Mucosa of gallbladder (tissue), 1 donor: ENCODE results near the gene TRIM23. TPM values are rescaled to one million over a fixed set of nuclear protein-coding genes. Genes with fewer than 3 reads are reported as not detected.

Source experiments
- DNase-seq: peaks from one replicate; pipeline ENCODE4 v3.0.0-alpha.2; 2020; ENCODE audit warnings: low spot score
- total RNA-seq: library from RNA; stranded (reverse); gene quantifications from one replicate; pipeline ENCODE4 v1.2.1, GENCODE V29; 2021
- donor health status: DM: no; HTN: no; CAD: no.

The TRIM23 gene
- total RNA-seq, 1 donor from 2014 or later = 15.7 TPM

- no peak for DNase-seq
Observed at GRCh38 chr5:65563777-65564176, 60.4 kb downstream of the TRIM23 start.

- peak; percentile 96 for DNase-seq
Observed at GRCh38 chr5:65562731-65563701, 61.1 kb downstream of the TRIM23 start, which contains the start of the genes CENPK and PPWD1. CENPK (minus strand) TSS chr5:65563168; CDS start chr5:65554907, 8,261 bp downstream. PPWD1 (plus strand) TSS chr5:65563296; CDS start chr5:65563311, 15 bp downstream.

GRCh38 chr5:65556718-65557117, 67.4 kb downstream of the TRIM23 start:
- no peak for DNase-seq

- DNase-seq = no peak
Observed at GRCh38 chr5:65556181-65556580, 68.0 kb downstream of the TRIM23 start.

- DNase-seq = no peak
Observed at GRCh38 chr5:65555287-65555686, 68.8 kb downstream of the TRIM23 start.

GRCh38 chr5:65553941-65554340, 70.2 kb downstream of the TRIM23 start:
- no peak for DNase-seq

- DNase-seq = no peak
Observed at GRCh38 chr5:65548281-65548680, 75.9 kb downstream of the TRIM23 start.

GRCh38 chr5:65546141-65546540, 78.0 kb downstream of the TRIM23 start:
- no peak for DNase-seq

- no peak for DNase-seq
Observed at GRCh38 chr5:65544473-65544872, 79.7 kb downstream of the TRIM23 start.

- DNase-seq = no peak
Observed at GRCh38 chr5:65539827-65540226, 84.3 kb downstream of the TRIM23 start.

Other genes starting within 250 kb of the TRIM23 start
- gene ADAMTS6, start 142.4 kb downstream of the TRIM23 start, total RNA-seq = 19.0 TPM
- gene CENPK, start 61.2 kb downstream of the TRIM23 start, total RNA-seq = 2.2 TPM
- gene PPWD1, start 61.0 kb downstream of the TRIM23 start, total RNA-seq = 30.5 TPM
- 3.1 TPM for gene SHLD3, start 694 bp upstream of the TRIM23 start, total RNA-seq
- 18.2 TPM for gene TRAPPC13, start 694 bp upstream of the TRIM23 start, total RNA-seq
- 6.5 TPM for gene SGTB, start 97.8 kb upstream of the TRIM23 start, total RNA-seq
- 14.8 TPM for gene NLN, start 97.9 kb upstream of the TRIM23 start, total RNA-seq